ENCODE data around the gene FBXO3. TPM values are rescaled to one million over a fixed set of nuclear protein-coding genes. Genes with fewer than 3 reads are reported as not detected.

The FBXO3 gene
- total and polyA plus RNA-seq, 2 experiments from 2014 or later: 37.8 to 44.6 TPM

GRCh38 chr11:33716243-33716642 lies 58.1 kb downstream of the FBXO3 start:
- peak; percentile 63 for DNase-seq
- peak overlapping the region; percentile 47 for H3K9ac ChIP-seq

GRCh38 chr11:33713856-33714398 lies 60.4 kb downstream of the FBXO3 start:
- Histone ChIP-seq H3K9me2 (ENCODE audit: insufficient read depth) (no peaks in the 10 kb centered on the region), H3K27me3 (replicated peaks; ENCODE audit: insufficient read depth) (no peaks in the 10 kb centered on the region), H2AFZ (no peak overlapping the region), H3K36me3 (ENCODE audit: low read depth) (peaks cover 96% of the 10 kb centered on the region), H4K20me1 (ENCODE audit: insufficient read depth) (no peaks in the 10 kb centered on the region), H3K79me2 (ENCODE audit: insufficient read depth) (peaks cover 99% of the 10 kb centered on the region), H3K27ac (peak overlapping the region; percentile 14; the same call in 1 of the 2 replicates), H3K4me1 (ENCODE audit: insufficient read depth) (peaks cover 30% of the 10 kb centered on the region), H3K4me2 (ENCODE audit: unreplicated experiment) (no peak overlapping the region), H3K9ac (no peak overlapping the region), H3F3A (ENCODE audit: insufficient read depth) (peaks cover 90% of the 10 kb centered on the region), H3K9me3 (ENCODE audit: low read depth) (no peaks in the 10 kb centered on the region), H3K4me3 (no peak overlapping the region)
- in situ Hi-C loops (cut with MboI): no loop called here
- TF ChIP-seq EZH2 (IDR thresholded peaks at IDR 0.05; ENCODE audit: insufficient read depth, poor library complexity, severe bottlenecking) (no peak), EZH2phosphoT487 (IDR thresholded peaks at IDR 0.05; ENCODE audit: insufficient read depth, low read depth) (no peak)
- no peak for DNase-seq
- WGBS, 2 experiments (ENCODE audit: low coverage in 1 of 2, low lambda C conversion rate in 2 of 2, missing lambda C conversion rate in 2 of 2): 99% methylated on average over 4 of the region's 4 CpGs

More at GRCh38 chr11:33716243-33716642, 58.1 kb downstream of the FBXO3 start:
- H3K9me3 ChIP-seq (ENCODE audit: low read depth): no peaks in the 10 kb centered on the region
- TF ChIP-seq EZH2 (IDR thresholded peaks at IDR 0.05; ENCODE audit: insufficient read depth, poor library complexity, severe bottlenecking) (no peak), EZH2phosphoT487 (IDR thresholded peaks at IDR 0.05; ENCODE audit: insufficient read depth, low read depth) (no peak)
- H3K4me2 ChIP-seq (ENCODE audit: unreplicated experiment): no peak overlapping the region
- H3K79me2 ChIP-seq (ENCODE audit: insufficient read depth): peaks cover 99% of the 10 kb centered on the region
- no peak overlapping the region for H2AFZ ChIP-seq
- H3K4me1 ChIP-seq (ENCODE audit: insufficient read depth): peaks cover 45% of the 10 kb centered on the region
- no peaks in the 10 kb centered on the region for H3K9me2 ChIP-seq (ENCODE audit: insufficient read depth)
- peak overlapping the region; percentile 72 for H3K27ac ChIP-seq
- peaks cover 91% of the 10 kb centered on the region for H3K36me3 ChIP-seq (ENCODE audit: low read depth)
- 37 to 46% methylated on average over 2 of the region's 2 CpGs for WGBS, 2 experiments (ENCODE audit: low coverage in 1 of 2, low lambda C conversion rate in 2 of 2, missing lambda C conversion rate in 2 of 2)
- H3F3A ChIP-seq (ENCODE audit: insufficient read depth): peaks cover 88% of the 10 kb centered on the region
- no peak overlapping the region for H3K4me3 ChIP-seq
- H3K27me3 ChIP-seq (replicated peaks; ENCODE audit: insufficient read depth): no peaks in the 10 kb centered on the region
- in situ Hi-C loops (cut with MboI): no loop called here
- no peaks in the 10 kb centered on the region for H4K20me1 ChIP-seq (ENCODE audit: insufficient read depth)

GRCh38 chr11:33713151-33713855 lies 61.0 kb downstream of the FBXO3 start:
- peaks cover 36% of the 10 kb centered on the region for H3K4me1 ChIP-seq (ENCODE audit: insufficient read depth)
- in situ Hi-C loops (cut with MboI): no loop called here
- H3K27me3 ChIP-seq (replicated peaks; ENCODE audit: insufficient read depth): no peaks in the 10 kb centered on the region
- no peak overlapping the region for H3K4me3 ChIP-seq
- peaks cover 98% of the 10 kb centered on the region for H3K79me2 ChIP-seq (ENCODE audit: insufficient read depth)
- H3K36me3 ChIP-seq (ENCODE audit: low read depth): peaks cover 95% of the 10 kb centered on the region
- no peak for TF ChIP-seq EZH2phosphoT487 (IDR thresholded peaks at IDR 0.05; ENCODE audit: insufficient read depth, low read depth)
- no peak for TF ChIP-seq EZH2 (IDR thresholded peaks at IDR 0.05; ENCODE audit: insufficient read depth, poor library complexity, severe bottlenecking)
- 0 out of 2 replicates have a peak overlapping the region, but pooled peaks have one; percentile 17 for H3K9ac ChIP-seq
- no peak overlapping the region for H2AFZ ChIP-seq
- H3K27ac ChIP-seq: 0 out of 2 replicates have a peak overlapping the region, but pooled peaks have one; percentile 3
- no peak overlapping the region for H3K4me2 ChIP-seq (ENCODE audit: unreplicated experiment)
- DNase-seq: no peak
- no peaks in the 10 kb centered on the region for H4K20me1 ChIP-seq (ENCODE audit: insufficient read depth)
- peaks cover 90% of the 10 kb centered on the region for H3F3A ChIP-seq (ENCODE audit: insufficient read depth)
- no peaks in the 10 kb centered on the region for H3K9me3 ChIP-seq (ENCODE audit: low read depth)
- WGBS, 2 experiments (ENCODE audit: low coverage in 1 of 2, low lambda C conversion rate in 2 of 2, missing lambda C conversion rate in 2 of 2): 77 to 85% methylated on average over 5 of the region's 5 CpGs
- H3K9me2 ChIP-seq (ENCODE audit: insufficient read depth): no peaks in the 10 kb centered on the region

- Histone ChIP-seq H3K9me3 (ENCODE audit: low read depth) (no peaks in the 10 kb centered on the region), H3K4me2 (ENCODE audit: unreplicated experiment) (no peak overlapping the region), H4K20me1 (ENCODE audit: insufficient read depth) (no peaks in the 10 kb centered on the region), H3K9ac (no peak overlapping the region), H3K36me3 (ENCODE audit: low read depth) (peaks cover 87% of the 10 kb centered on the region), H2AFZ (no peak overlapping the region), H3K27me3 (replicated peaks; ENCODE audit: insufficient read depth) (no peaks in the 10 kb centered on the region), H3K79me2 (ENCODE audit: insufficient read depth) (peaks cover 97% of the 10 kb centered on the region), H3K27ac (0 out of 2 replicates have a peak overlapping the region, but pooled peaks have one; percentile 3), H3K4me1 (ENCODE audit: insufficient read depth) (peaks cover 37% of the 10 kb centered on the region), H3K9me2 (ENCODE audit: insufficient read depth) (no peaks in the 10 kb centered on the region), H3K4me3 (no peak overlapping the region), H3F3A (ENCODE audit: insufficient read depth) (peaks cover 83% of the 10 kb centered on the region)
- in situ Hi-C loops (cut with MboI): no loop called here
- 97 to 100% methylated on average over 3 of the region's 3 CpGs for WGBS, 2 experiments (ENCODE audit: low coverage in 1 of 2, low lambda C conversion rate in 2 of 2, missing lambda C conversion rate in 2 of 2)
- DNase-seq: no peak
- no peak for TF ChIP-seq EZH2phosphoT487 (IDR thresholded peaks at IDR 0.05; ENCODE audit: insufficient read depth, low read depth)
- TF ChIP-seq EZH2 (IDR thresholded peaks at IDR 0.05; ENCODE audit: insufficient read depth, poor library complexity, severe bottlenecking): no peak
Observed at GRCh38 chr11:33712436-33712835, 61.9 kb downstream of the FBXO3 start.
